Panc1 (cell line): ENCODE measurements around the gene TMEM205.

ENCODE experiments used
- CTCF ChIP-seq: fragments of 450-650 bp; IDR thresholded peaks from 2 replicates; pipeline ENCODE4 v1.5.1; 2017; ENCODE audit warnings: mild to moderate bottlenecking
- POLR2AphosphoS5 ChIP-seq: IDR thresholded peaks from 2 replicates; pipeline ENCODE4 v1.6.1; 2012; ENCODE audit warnings: mild to moderate bottlenecking, low read depth, low read length, moderate library complexity
- REST ChIP-seq, 2 experiments: IDR thresholded peaks; 2 replicates each; pipeline ENCODE4 v1.6.1; 2011 to 2012; ENCODE audit warnings: low read depth in 2 of 2, control low read depth in 1 of 2, low read length in 1 of 2, mild to moderate bottlenecking in 1 of 2, moderate library complexity in 1 of 2; ENCODE audit not compliant: insufficient read depth in 1 of 2
- SIN3A ChIP-seq: IDR thresholded peaks from 2 replicates; pipeline ENCODE4 v1.6.1; 2012; ENCODE audit warnings: low read depth, mild to moderate bottlenecking, low read length, moderate library complexity, borderline replicate concordance; ENCODE audit not compliant: insufficient read depth
- TCF7L2 ChIP-seq: IDR thresholded peaks from 2 replicates; pipeline ENCODE4 v1.6.1; 2011; ENCODE audit warnings: mild to moderate bottlenecking, low read depth, low read length, inconsistent platforms

GRCh38 chr19:11323601-11324078 is 22.4 kb downstream of the TMEM205 start:
- TF ChIP-seq POLR2AphosphoS5 (no peak), CTCF (no peak), SIN3A (no peak), REST (IDR thresholded peaks at IDR 0.05; ENCODE audit: insufficient read depth in 1 of 2, low read depth in 2 of 2, low read length in 1 of 2) (no peak), TCF7L2 (no peak)
